Activated B cell treated with CpG ODN at 0.5 μM for 24 hours (primary cell): ENCODE results near the gene ROR2. TPM values are rescaled to one million over a fixed set of nuclear protein-coding genes. Genes with fewer than 3 reads are reported as not detected.

Experiments
- ATAC-seq: fragments of 200-7000 bp; cut with Tn5 transposase; one replicate; pipeline ENCODE4 v1.10.0; 2021; ENCODE audit warnings: low read depth, mild to moderate bottlenecking, moderate library complexity
- CTCF ChIA-PET: fragments of 350-600 bp; sonication (Branson Sonifier 250); formaldehyde crosslinking; loops from one replicate; lab custom pipeline; 2021; ENCODE audit warnings: antibody characterized with exemption; lab: Charles Lee
- POLR2A ChIA-PET: fragments of 350-600 bp; sonication (Branson Sonifier 250); formaldehyde crosslinking; loops from one replicate; lab custom pipeline; 2021; ENCODE audit warnings: antibody characterized with exemption; lab: Charles Lee
- DNase-seq: peaks from one replicate; pipeline ENCODE4 v3.0.0; 2022
- H3K27ac Mint-ChIP-seq: one replicate; pipeline ENCODE4 v1.8.0; 2020; ENCODE audit warnings: mixed read lengths
- H3K27me3 Mint-ChIP-seq: one replicate; pipeline ENCODE4 v1.8.0; 2021; ENCODE audit warnings: mixed read lengths
- H3K36me3 Mint-ChIP-seq: one replicate; pipeline ENCODE4 v1.8.0; 2021; ENCODE audit warnings: low read depth, mixed read lengths
- H3K4me1 Mint-ChIP-seq: one replicate; pipeline ENCODE4 v1.8.0; 2021; ENCODE audit warnings: mixed read lengths
- H3K4me3 Mint-ChIP-seq: one replicate; pipeline ENCODE4 v1.8.0; 2020; ENCODE audit warnings: mild to moderate bottlenecking, mixed read lengths
- H3K9me3 Mint-ChIP-seq: one replicate; pipeline ENCODE4 v1.8.0; 2020; ENCODE audit warnings: mixed read lengths
- CTCF ChIP-seq: fragments of 200-600 bp; IDR thresholded peaks from one replicate; pipeline ENCODE4 v1.8.0; 2022; ENCODE audit warnings: antibody characterized with exemption, mild to moderate bottlenecking
- intact Hi-C: fragments of 100-400 bp; cut with micrococcal nuclease; formaldehyde crosslinking; loops from one replicate; pipeline ENCODE4 v1.15.1; 2024
- total RNA-seq: library from RNA; stranded (reverse); gene quantifications from 2 replicates; pipeline ENCODE4 v1.2.3, GENCODE V29; 2022

Gene ROR2
- total RNA-seq, 1 donor from 2014 or later, result not detected

- H3K4me1 Mint-ChIP-seq, result no peaks in the 10 kb centered on the region
- ATAC-seq (no peak), DNase-seq (no peak)
- CTCF ChIA-PET, result no interaction called here
- H3K36me3 Mint-ChIP-seq, result no peaks in the 10 kb centered on the region
- intact Hi-C loops, result no loop called here
- POLR2A ChIA-PET, result no interaction called here
- no peak overlapping the region for H3K27ac Mint-ChIP-seq
- no peak for TF ChIP-seq CTCF
- H3K9me3 Mint-ChIP-seq, result no peaks in the 10 kb centered on the region
- peaks cover 6% of the 10 kb centered on the region for H3K27me3 Mint-ChIP-seq
- no peak overlapping the region for H3K4me3 Mint-ChIP-seq
Measured at GRCh38 chr9:91805031-91805430, 145.0 kb downstream of the ROR2 start.

- Mint-ChIP-seq H3K9me3 (no peaks in the 10 kb centered on the region), H3K27me3 (peaks cover 9% of the 10 kb centered on the region), H3K4me1 (peaks cover 4% of the 10 kb centered on the region), H3K4me3 (no peak overlapping the region), H3K36me3 (no peaks in the 10 kb centered on the region), H3K27ac (no peak overlapping the region)
- ChIA-PET POLR2A (no interaction called here), CTCF (no interaction called here)
- ATAC-seq (no peak), DNase-seq (no peak)
- no peak for TF ChIP-seq CTCF
- intact Hi-C loops, result no loop called here
Measured at GRCh38 chr9:91803970-91804752, 145.9 kb downstream of the ROR2 start.

DNA sequence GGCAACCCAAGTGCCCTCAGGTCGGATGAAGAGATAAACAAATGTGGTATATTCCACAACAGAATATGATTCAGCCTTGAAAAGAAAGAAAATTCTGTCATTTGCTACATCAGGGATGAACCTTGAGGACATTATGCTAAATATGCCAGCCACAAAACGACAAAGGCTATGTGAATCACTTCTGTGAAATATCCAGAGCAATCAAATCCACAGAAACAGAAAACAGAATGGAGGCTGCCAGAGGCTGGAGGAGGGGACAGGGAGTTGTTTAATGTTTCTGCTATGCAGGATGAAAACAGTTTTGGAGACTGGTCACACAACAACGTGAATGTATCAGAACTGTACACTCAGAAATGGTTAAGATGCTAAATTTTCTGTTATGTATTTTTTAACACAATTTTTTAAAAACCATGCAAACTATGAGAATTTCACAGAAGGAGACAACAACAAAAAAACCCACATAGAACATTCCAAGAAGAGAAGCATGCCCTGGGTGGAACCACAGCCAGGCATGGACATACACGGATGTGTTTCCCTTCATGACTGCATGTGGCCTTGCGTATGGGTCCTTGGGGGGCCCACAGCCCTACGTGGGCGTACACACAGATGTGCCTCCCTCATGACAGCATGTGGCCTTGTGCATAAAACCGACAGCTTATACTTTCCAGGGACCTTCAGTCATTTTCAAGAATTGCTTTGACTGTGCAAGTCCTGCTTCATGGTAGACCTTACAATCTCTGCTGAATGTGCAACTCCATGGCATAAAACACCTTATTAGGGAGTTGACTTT, 146.7 kb downstream of the ROR2 start:
- intact Hi-C loops, result no loop called here
- no peak overlapping the region for H3K4me3 Mint-ChIP-seq
- DNase-seq, result no peak
- no peak overlapping the region for H3K27ac Mint-ChIP-seq
- no peaks in the 10 kb centered on the region for H3K9me3 Mint-ChIP-seq
- POLR2A ChIA-PET, result no interaction called here
- peaks cover 11% of the 10 kb centered on the region for H3K27me3 Mint-ChIP-seq
- no peak for TF ChIP-seq CTCF
- no peak for ATAC-seq
- peaks cover 11% of the 10 kb centered on the region for H3K4me1 Mint-ChIP-seq
- CTCF ChIA-PET, result no interaction called here
- H3K36me3 Mint-ChIP-seq, result no peaks in the 10 kb centered on the region

- POLR2A ChIA-PET, result no interaction called here
- Mint-ChIP-seq H3K4me1 (peaks cover 11% of the 10 kb centered on the region), H3K36me3 (no peaks in the 10 kb centered on the region), H3K9me3 (no peaks in the 10 kb centered on the region), H3K27ac (no peak overlapping the region), H3K4me3 (no peak overlapping the region), H3K27me3 (peaks cover 11% of the 10 kb centered on the region)
- ATAC-seq (no peak), DNase-seq (no peak)
- intact Hi-C loops, result no loop called here
- CTCF ChIA-PET, result no interaction called here
- no peak for TF ChIP-seq CTCF
Measured at GRCh38 chr9:91802391-91802790, 147.6 kb downstream of the ROR2 start.

DNA sequence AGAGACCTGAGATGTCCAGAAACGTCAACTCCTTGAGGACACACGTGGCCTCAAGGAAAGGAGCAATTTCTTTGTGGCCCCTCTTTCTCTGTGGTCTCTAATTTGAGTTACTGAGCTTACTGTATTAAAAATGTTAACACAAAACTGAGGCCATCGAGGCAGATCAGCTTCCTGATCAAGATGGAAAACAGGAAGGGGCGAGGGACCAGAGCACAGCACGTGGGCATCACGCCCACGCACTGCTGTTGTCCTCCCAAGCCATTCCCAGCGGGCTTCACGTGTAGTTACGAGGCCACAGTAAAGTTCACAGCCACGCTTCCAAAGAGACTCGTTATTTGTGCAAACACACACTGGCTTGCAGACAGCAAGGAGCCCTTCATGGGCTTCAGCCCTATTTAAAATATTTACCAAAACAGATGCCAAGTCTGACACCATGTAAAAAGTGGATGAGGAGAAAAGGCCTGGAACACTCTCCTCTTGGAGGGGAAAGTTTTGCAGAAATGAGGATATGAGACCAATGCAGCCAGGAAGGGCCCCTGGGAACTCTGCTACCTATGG, 149.5 kb downstream of the ROR2 start:
- CTCF ChIA-PET, result no interaction called here
- POLR2A ChIA-PET, result no interaction called here

More for the DNA sequence above, 149.5 kb downstream of the ROR2 start:
- ATAC-seq (no peak), DNase-seq (no peak)
- H3K36me3 Mint-ChIP-seq, result no peaks in the 10 kb centered on the region
- no peak overlapping the region for H3K27ac Mint-ChIP-seq
- H3K9me3 Mint-ChIP-seq, result no peaks in the 10 kb centered on the region
- TF ChIP-seq CTCF, result no peak
- H3K27me3 Mint-ChIP-seq, result peaks cover 11% of the 10 kb centered on the region
- peaks cover 12% of the 10 kb centered on the region for H3K4me1 Mint-ChIP-seq
- H3K4me3 Mint-ChIP-seq, result no peak overlapping the region
- intact Hi-C loops, result no loop called here
